Measurements from ENCODE around the gene CBFB.

The CBFB gene

GRCh38 chr16:67054901-67055300 is 26.0 kb downstream of the CBFB start:
- in situ Hi-C loops (cut with MboI; ENCODE audit: low sequenced_read_pairs, unreplicated experiment), result no loop called here
- no peak for TF ChIP-seq CTCF (IDR thresholded peaks at IDR 0.05; ENCODE audit: borderline replicate concordance, control extremely low read depth, extremely low read depth, insufficient read depth, missing control alignments)
- no peak for DNase-seq (ENCODE audit: low spot score)

- DNase-seq (ENCODE audit: low spot score), result peak; percentile 54
- in situ Hi-C loops (cut with MboI; ENCODE audit: low sequenced_read_pairs, unreplicated experiment), result no loop called here
- no peak for TF ChIP-seq CTCF (IDR thresholded peaks at IDR 0.05; ENCODE audit: borderline replicate concordance, control extremely low read depth, extremely low read depth, insufficient read depth, missing control alignments)
Observed at GRCh38 chr16:67055712-67056487, 27.0 kb downstream of the CBFB start.

- in situ Hi-C loops (cut with MboI; ENCODE audit: low sequenced_read_pairs, unreplicated experiment), result no loop called here
- no peak for TF ChIP-seq CTCF (IDR thresholded peaks at IDR 0.05; ENCODE audit: borderline replicate concordance, control extremely low read depth, extremely low read depth, insufficient read depth, missing control alignments)
- no peak for DNase-seq (ENCODE audit: low spot score)
Observed at GRCh38 chr16:67063008-67063407, 34.1 kb downstream of the CBFB start.

DNA sequence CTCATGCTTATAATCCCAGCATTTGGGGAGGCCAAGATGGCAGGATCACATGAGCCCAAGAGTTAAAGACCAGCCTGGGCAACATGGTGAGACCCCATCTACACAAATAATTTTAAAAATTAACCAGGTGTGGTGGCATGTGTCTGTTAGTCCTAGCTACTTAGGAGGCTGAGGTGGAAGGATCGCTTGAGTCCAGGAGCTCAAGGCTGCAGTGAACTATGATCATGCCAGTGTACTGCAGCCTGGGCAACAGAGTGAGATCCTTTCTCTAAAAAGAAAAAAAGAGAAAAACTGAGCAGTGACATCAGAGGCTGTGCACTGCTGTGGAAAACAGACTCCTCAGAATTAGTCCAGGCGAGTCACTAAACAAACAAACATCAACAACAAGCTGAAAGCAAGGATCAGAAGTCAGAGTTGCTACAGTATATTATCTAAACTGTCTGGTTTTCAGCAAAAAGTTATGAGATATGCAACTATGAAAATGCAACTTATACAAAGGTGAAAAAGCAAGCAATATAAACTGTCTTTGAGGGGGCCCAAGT is 39.3 kb downstream of the CBFB start:
- no peak for DNase-seq (ENCODE audit: low spot score)
- TF ChIP-seq CTCF (IDR thresholded peaks at IDR 0.05; ENCODE audit: borderline replicate concordance, control extremely low read depth, extremely low read depth, insufficient read depth, missing control alignments), result no peak
- in situ Hi-C loops (cut with MboI; ENCODE audit: low sequenced_read_pairs, unreplicated experiment), result no loop called here

DNA sequence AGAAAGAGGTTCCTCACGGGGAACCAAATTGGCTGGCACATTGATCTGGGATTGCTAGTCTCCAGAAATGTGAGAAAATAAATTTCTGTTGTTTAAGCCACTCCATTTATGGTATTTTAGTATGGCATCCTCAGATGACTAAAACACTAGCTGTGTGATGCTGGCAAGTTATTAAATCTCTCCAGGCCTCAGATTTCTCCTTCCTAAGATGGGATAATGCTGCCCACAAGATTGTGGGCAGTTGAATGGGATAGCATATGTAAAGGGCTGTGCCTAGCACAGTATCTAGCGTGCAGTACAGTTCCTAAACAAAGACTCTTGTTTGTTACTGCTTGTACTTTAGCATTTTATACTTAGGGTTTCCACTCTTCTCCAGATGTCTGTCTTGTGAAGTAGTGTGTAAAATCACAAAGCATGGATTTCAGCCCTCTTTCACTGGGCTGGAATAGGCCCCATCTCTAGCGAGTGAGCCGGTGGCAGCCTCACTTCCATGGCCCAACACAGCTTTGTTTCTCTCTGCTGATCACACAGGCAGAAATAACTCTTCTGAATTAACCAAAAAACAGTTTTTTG is 42.6 kb downstream of the CBFB start:
- no peak for TF ChIP-seq CTCF (IDR thresholded peaks at IDR 0.05; ENCODE audit: borderline replicate concordance, control extremely low read depth, extremely low read depth, insufficient read depth, missing control alignments)
- DNase-seq (ENCODE audit: low spot score), result no peak
- in situ Hi-C loops (cut with MboI; ENCODE audit: low sequenced_read_pairs, unreplicated experiment), result no loop called here

GRCh38 chr16:67075331-67075730 is 46.4 kb downstream of the CBFB start:
- in situ Hi-C loops (cut with MboI; ENCODE audit: low sequenced_read_pairs, unreplicated experiment), result no loop called here
- TF ChIP-seq CTCF (IDR thresholded peaks at IDR 0.05; ENCODE audit: borderline replicate concordance, control extremely low read depth, extremely low read depth, insufficient read depth, missing control alignments), result no peak
- no peak for DNase-seq (ENCODE audit: low spot score)
